H9 (cell line): ENCODE results near the gene DDI2. TPM values are rescaled to one million over a fixed set of nuclear protein-coding genes. Genes with fewer than 3 reads are reported as not detected.

Experiments
- DNase-seq: peaks from one replicate; pipeline ENCODE4 v3.0.0-alpha.2; 2017
- H2AFZ ChIP-seq: one replicate; pipeline ENCODE4 v1.6.1; 2013; ENCODE audit warnings: mild to moderate bottlenecking, low read length, control low read depth, moderate library complexity
- H2AK5ac ChIP-seq: 2 replicates; pipeline ENCODE4 v1.6.1; 2013; ENCODE audit warnings: low read length, control low read depth, mixed read lengths; ENCODE audit not compliant: insufficient read length
- H2BK120ac ChIP-seq: one replicate; pipeline ENCODE4 v1.6.1; 2013; ENCODE audit warnings: low read depth, mild to moderate bottlenecking, low read length, control low read depth, inconsistent platforms; ENCODE audit not compliant: poor library complexity, severe bottlenecking
- H2BK12ac ChIP-seq: 2 replicates; pipeline ENCODE4 v1.6.1; 2013; ENCODE audit warnings: low read length, control low read depth, mixed read lengths, low read depth; ENCODE audit not compliant: insufficient read length
- H2BK15ac ChIP-seq: 2 replicates; pipeline ENCODE4 v1.6.1; 2013; ENCODE audit warnings: low read depth, low read length, control low read depth
- H2BK20ac ChIP-seq: one replicate; pipeline ENCODE4 v1.6.1; 2013; ENCODE audit warnings: low read depth, mild to moderate bottlenecking, low read length, control low read depth, inconsistent platforms; ENCODE audit not compliant: poor library complexity, severe bottlenecking
- H2BK5ac ChIP-seq: 2 replicates; pipeline ENCODE4 v1.6.1; 2013; ENCODE audit warnings: low read length, control low read depth, mixed read lengths; ENCODE audit not compliant: insufficient read length
- H3K14ac ChIP-seq: 2 replicates; pipeline ENCODE4 v1.6.1; 2013; ENCODE audit warnings: low read length, control low read depth; ENCODE audit not compliant: insufficient read depth
- H3K18ac ChIP-seq: 2 replicates; pipeline ENCODE4 v1.6.1; 2013; ENCODE audit warnings: low read depth, mild to moderate bottlenecking, mixed read lengths, low read length, control low read depth; ENCODE audit not compliant: insufficient read length
- H3K23ac ChIP-seq: 2 replicates; pipeline ENCODE4 v1.6.1; 2013; ENCODE audit warnings: low read length, control low read depth, mixed read lengths, low read depth; ENCODE audit not compliant: insufficient read length
- H3K23me2 ChIP-seq: 2 replicates; pipeline ENCODE4 v1.6.1; 2013; ENCODE audit warnings: low read depth, mild to moderate bottlenecking, mixed read lengths, low read length, control low read depth; ENCODE audit not compliant: insufficient read length, poor library complexity, severe bottlenecking
- H3K27ac ChIP-seq: 2 replicates; pipeline ENCODE4 v1.5.1; 2013; ENCODE audit warnings: low read length, control low read depth, mixed read lengths, low read depth; ENCODE audit not compliant: insufficient read length
- H3K27me3 ChIP-seq: 2 replicates; pipeline ENCODE4 v1.6.1; 2013; ENCODE audit warnings: low read length, control low read depth, inconsistent platforms; ENCODE audit not compliant: insufficient read depth
- H3K4ac ChIP-seq: 2 replicates; pipeline ENCODE4 v1.6.1; 2013; ENCODE audit warnings: low read depth, mild to moderate bottlenecking, control low read depth, inconsistent platforms, low read length, moderate library complexity
- H3K4me1 ChIP-seq: 2 replicates; pipeline ENCODE4 v1.6.1; 2013; ENCODE audit warnings: low read length, control low read depth, inconsistent platforms; ENCODE audit not compliant: insufficient read depth
- H3K4me2 ChIP-seq: 2 replicates; pipeline ENCODE4 v1.6.1; 2013; ENCODE audit warnings: low read length, control low read depth, mixed read lengths; ENCODE audit not compliant: insufficient read length, insufficient read depth
- H3K56ac ChIP-seq: 2 replicates; pipeline ENCODE4 v1.6.1; 2013; ENCODE audit warnings: low read depth, mild to moderate bottlenecking, mixed read lengths, low read length, control low read depth; ENCODE audit not compliant: insufficient read length
- H3K79me1 ChIP-seq: 2 replicates; pipeline ENCODE4 v1.6.1; 2013; ENCODE audit warnings: low read depth, mild to moderate bottlenecking, moderate library complexity, low read length, control low read depth, inconsistent platforms; ENCODE audit not compliant: insufficient read depth, poor library complexity, severe bottlenecking
- H3K79me2 ChIP-seq: 2 replicates; pipeline ENCODE4 v1.6.1; 2013; ENCODE audit warnings: low read length, control low read depth, inconsistent platforms; ENCODE audit not compliant: insufficient read depth
- H3K9ac ChIP-seq: 2 replicates; pipeline ENCODE4 v1.6.1; 2013; ENCODE audit warnings: low read length, control low read depth, mixed read lengths; ENCODE audit not compliant: insufficient read length; ENCODE audit errors: extremely low read depth
- H3K9me3 ChIP-seq: one replicate; pipeline ENCODE4 v1.6.1; 2013; ENCODE audit warnings: low read depth, low read length, inconsistent platforms; ENCODE audit not compliant: control insufficient read depth
- H3T11ph ChIP-seq: one replicate; pipeline ENCODE4 v1.6.1; 2013; ENCODE audit warnings: mild to moderate bottlenecking, low read length, control low read depth, inconsistent platforms
- H4K20me1 ChIP-seq: one replicate; pipeline ENCODE4 v1.6.1; 2013; ENCODE audit not compliant: control insufficient read depth, insufficient read length, insufficient read depth
- H4K5ac ChIP-seq: 2 replicates; pipeline ENCODE4 v1.6.1; 2013; ENCODE audit warnings: low read depth, mild to moderate bottlenecking, mixed read lengths, low read length, control low read depth; ENCODE audit not compliant: insufficient read length
- H4K8ac ChIP-seq: replicated peaks from 2 replicates; pipeline ENCODE4 v1.6.1; 2013; ENCODE audit warnings: low read length, control low read depth, mixed read lengths, low read depth; ENCODE audit not compliant: insufficient read length
- H4K91ac ChIP-seq: 2 replicates; pipeline ENCODE4 v1.6.1; 2013; ENCODE audit warnings: low read depth, mild to moderate bottlenecking, moderate library complexity, mixed read lengths, low read length, control low read depth; ENCODE audit not compliant: insufficient read length
- H3K27ac Mint-ChIP-seq, 3 experiments: 2 replicates in 2 of 3; 3 replicates in 1 of 3; pipeline ENCODE4 v1.8.0; 2020 to 2021; ENCODE audit warnings: mixed read lengths in 3 of 3, mild to moderate bottlenecking in 1 of 3, moderate library complexity in 1 of 3
- H3K27me3 Mint-ChIP-seq: 2 replicates; pipeline ENCODE4 v1.8.0; 2021; ENCODE audit warnings: low read depth, mild to moderate bottlenecking, moderate library complexity, mixed read lengths
- H3K36me3 Mint-ChIP-seq, 3 experiments: 2 replicates in 2 of 3; 3 replicates in 1 of 3; pipeline ENCODE4 v1.8.0; 2020 to 2021; ENCODE audit warnings: low read depth in 3 of 3, mixed read lengths in 3 of 3; ENCODE audit not compliant: insufficient read depth in 1 of 3
- H3K4me1 Mint-ChIP-seq, 2 experiments: 2 replicates each; pipeline ENCODE4 v1.8.0; 2020; ENCODE audit warnings: mixed read lengths in 2 of 2
- H3K4me3 Mint-ChIP-seq, 2 experiments: 2 replicates in 1 of 2; 3 replicates in 1 of 2; pipeline ENCODE4 v1.8.0; 2020 to 2021; ENCODE audit warnings: mild to moderate bottlenecking in 2 of 2, mixed read lengths in 2 of 2, moderate library complexity in 1 of 2
- H3K9me3 Mint-ChIP-seq, 2 experiments: 2 replicates in 1 of 2; 3 replicates in 1 of 2; pipeline ENCODE4 v1.8.0; 2020; ENCODE audit warnings: mild to moderate bottlenecking in 2 of 2, mixed read lengths in 2 of 2, moderate library complexity in 1 of 2
- CTCF ChIP-seq: fragments of 200-600 bp; sonication (generic); conservative IDR thresholded peaks from 3 replicates; pipeline ENCODE4 v1.8.0; 2021; ENCODE audit warnings: antibody characterized with exemption, mild to moderate bottlenecking
- WGBS: extraction: QIAGEN DNeasy Blood & Tissue Kit; methylation state at CpG from one replicate; pipeline ENCODE4 v1.1.7; 2013; ENCODE audit warnings: missing lambda C conversion rate, low lambda C conversion rate, mixed read lengths; ENCODE audit not compliant: insufficient read length; ENCODE audit errors: extremely low coverage; 5-methylcytosine and 5-hydroxymethylcytosine counted together
- total RNA-seq: library from RNA; stranded (reverse); gene quantifications from 2 replicates; pipeline ENCODE4 v1.2.1, GENCODE V29; 2021

Gene DDI2
- total RNA-seq, 1 experiment from 2014 or later, result 45.0 TPM

- H3K79me2 ChIP-seq, result no peaks in the 10 kb centered on the region
- no peak overlapping the region for H2BK5ac ChIP-seq
- H3K9ac ChIP-seq, result no peak overlapping the region
- no peak overlapping the region for H3K18ac ChIP-seq
- H3K56ac ChIP-seq, result no peak overlapping the region
- H2BK15ac ChIP-seq, result no peak overlapping the region
- no peak overlapping the region for H4K8ac ChIP-seq
- H4K91ac ChIP-seq, result no peak overlapping the region
- H3T11ph ChIP-seq, result no peak overlapping the region
- no peak overlapping the region for H2BK20ac ChIP-seq
- no peak overlapping the region for H3K4me3 Mint-ChIP-seq
- no peaks in the 10 kb centered on the region for H3K23me2 ChIP-seq
- WGBS, result no CpG with 5 or more reads among the region's 10 CpGs
- H3K23ac ChIP-seq, result no peak overlapping the region
- H3K27me3 Mint-ChIP-seq, result no peaks in the 10 kb centered on the region
- no peak overlapping the region for H3K14ac ChIP-seq
- no peak overlapping the region for H3K4ac ChIP-seq
- DNase-seq, result peak; percentile 50
- H3K9me3 ChIP-seq, result no peaks in the 10 kb centered on the region
- H2AFZ ChIP-seq, result no peak overlapping the region
- H2BK120ac ChIP-seq, result no peak overlapping the region
- H3K79me1 ChIP-seq, result no peaks in the 10 kb centered on the region
- no peaks in the 10 kb centered on the region for H3K9me3 Mint-ChIP-seq
- no peak overlapping the region for H4K5ac ChIP-seq
- no peaks in the 10 kb centered on the region for H4K20me1 ChIP-seq
- H3K4me2 ChIP-seq, result no peak overlapping the region
- no peak overlapping the region for H2AK5ac ChIP-seq
- no peaks in the 10 kb centered on the region; the same call in 1 of the 2 replicates for H3K4me1 ChIP-seq
- no peaks in the 10 kb centered on the region for H3K27me3 ChIP-seq
- H3K27ac ChIP-seq, result no peak overlapping the region
- H3K27ac Mint-ChIP-seq, result peak overlapping the region in 1 of 3 experiments; percentile 62; a peak in 1 of 7 replicates
- H3K4me1 Mint-ChIP-seq, result peaks cover 16 to 25% of the 10 kb centered on the region in 2 experiments
- H2BK12ac ChIP-seq, result no peak overlapping the region
- no peak for TF ChIP-seq CTCF
- peaks cover 0 to 2% (median 0%) of the 10 kb centered on the region in 3 experiments; a peak in 2 of 7 replicates for H3K36me3 Mint-ChIP-seq
Observed at GRCh38 chr1:15669074-15669473, 51.8 kb downstream of the DDI2 start.
